SK-N-SH (cell line): ENCODE data around the gene PPP1R16B.

Experiments
- CHD2 ChIP-seq: fragments of 150-350 bp; IDR thresholded peaks from 2 replicates; pipeline ENCODE4 v1.6.1; 2018; ENCODE audit warnings: low read length; ENCODE audit not compliant: partially characterized antibody
- CTCF ChIP-seq: fragments of 200-600 bp; sonication (generic); IDR thresholded peaks from 2 replicates; pipeline ENCODE4 v1.6.1; 2017; ENCODE audit warnings: antibody characterized with exemption, mild to moderate bottlenecking, moderate library complexity
- ELF1 ChIP-seq: IDR thresholded peaks from 2 replicates; pipeline ENCODE4 v1.4.0; 2012
- EP300 ChIP-seq, 2 experiments: IDR thresholded peaks; 2 replicates each; pipeline versions ENCODE4 v1.4.0 to v1.6.1; 2012; ENCODE audit warnings: borderline replicate concordance in 1 of 2, low read depth in 1 of 2, low read length in 1 of 2
- JUND ChIP-seq: IDR thresholded peaks from 2 replicates; pipeline ENCODE4 v1.4.0; 2012
- MAX ChIP-seq: IDR thresholded peaks from 2 replicates; pipeline ENCODE4 v1.4.0; 2012; ENCODE audit warnings: low read depth
- POLR2AphosphoS5 ChIP-seq: IDR thresholded peaks from 2 replicates; pipeline ENCODE4 v1.6.1; 2012; ENCODE audit warnings: low read depth, low read length
- RAD21 ChIP-seq: IDR thresholded peaks from 2 replicates; pipeline ENCODE4 v1.6.1; 2012; ENCODE audit warnings: mild to moderate bottlenecking, low read length
- SIN3A ChIP-seq: IDR thresholded peaks from 2 replicates; pipeline ENCODE4 v1.6.1; 2012; ENCODE audit warnings: low read depth, mild to moderate bottlenecking, low read length, moderate library complexity, borderline replicate concordance
- SMC3 ChIP-seq: IDR thresholded peaks from 2 replicates; pipeline ENCODE4 v1.6.1; 2012; ENCODE audit warnings: low read depth, low read length, improper control_type of control experiment
- TCF12 ChIP-seq: IDR thresholded peaks from 2 replicates; pipeline ENCODE4 v1.4.0; 2012
- TEAD4 ChIP-seq: IDR thresholded peaks from 2 replicates; pipeline ENCODE4 v1.4.0; 2012; ENCODE audit warnings: mild to moderate bottlenecking, borderline replicate concordance; ENCODE audit not compliant: insufficient read depth
- USF2 ChIP-seq: fragments of 150-350 bp; IDR thresholded peaks from 2 replicates; pipeline ENCODE4 v1.6.1; 2017; ENCODE audit warnings: antibody characterized with exemption, low read length, low read depth, borderline replicate concordance

DNA sequence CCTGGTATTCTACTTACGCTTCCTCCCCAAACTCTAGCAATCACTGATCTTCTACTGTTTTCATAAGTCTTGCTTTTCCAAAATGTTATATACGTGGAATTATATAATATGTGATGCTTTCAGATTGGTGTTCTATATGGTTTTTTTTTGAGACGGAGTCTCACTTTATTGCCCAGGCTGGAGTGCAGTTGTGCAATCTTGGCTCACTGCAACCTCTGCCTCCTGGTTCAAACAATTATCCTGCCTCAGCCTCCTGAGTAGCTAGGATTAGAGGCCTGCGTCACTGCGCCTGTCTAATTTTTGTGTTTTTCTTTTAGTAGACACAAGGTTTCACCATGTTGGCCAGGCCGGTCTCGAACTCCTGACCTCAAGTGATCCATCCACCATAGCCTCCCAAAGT lies 109.9 kb downstream of the PPP1R16B start:
- TF ChIP-seq POLR2AphosphoS5 (no peak), TEAD4 (no peak), CTCF (no peak), EP300 (IDR thresholded peaks at IDR 0.05; ENCODE audit: borderline replicate concordance in 1 of 2, low read depth in 1 of 2, low read length in 1 of 2) (no peak), TCF12 (no peak), RAD21 (no peak), JUND (no peak), CHD2 (no peak), USF2 (no peak), MAX (no peak), ELF1 (no peak), SIN3A (no peak), SMC3 (no peak)
